GM21447 (cell line): ENCODE data around the gene CELSR1.
"Not testable (repeated sequence)": the region's sequence is repeated elsewhere in the genome, so short reads cannot be mapped to it uniquely, and the experiment has no call there.

Source experiments
- ATAC-seq: cut with Tn5 transposase; IDR thresholded peaks from one replicate; pipeline ENCODE4 v1.9.1; 2021; ENCODE audit not compliant: unreplicated experiment

CELSR1 gene

DNA sequence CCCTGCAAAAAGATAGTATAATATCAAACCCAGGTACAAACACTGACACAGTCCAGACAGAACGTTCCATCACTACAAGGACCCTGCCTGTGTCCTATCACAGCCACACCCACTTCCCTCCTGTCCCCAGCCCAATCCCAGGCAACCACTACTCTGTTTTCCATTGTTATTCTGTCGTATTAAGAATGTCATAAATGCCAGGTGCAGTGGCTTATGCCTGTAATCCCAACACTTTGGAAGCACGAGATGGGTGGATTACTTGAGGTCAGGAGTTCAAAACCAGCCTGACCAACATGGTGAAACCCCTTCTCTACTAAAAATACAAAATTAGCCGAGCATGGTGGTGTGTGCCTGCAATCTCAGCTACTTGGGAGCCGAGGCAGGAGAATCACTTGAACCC is 112.9 kb downstream of the CELSR1 start:
- no peak for ATAC-seq

DNA sequence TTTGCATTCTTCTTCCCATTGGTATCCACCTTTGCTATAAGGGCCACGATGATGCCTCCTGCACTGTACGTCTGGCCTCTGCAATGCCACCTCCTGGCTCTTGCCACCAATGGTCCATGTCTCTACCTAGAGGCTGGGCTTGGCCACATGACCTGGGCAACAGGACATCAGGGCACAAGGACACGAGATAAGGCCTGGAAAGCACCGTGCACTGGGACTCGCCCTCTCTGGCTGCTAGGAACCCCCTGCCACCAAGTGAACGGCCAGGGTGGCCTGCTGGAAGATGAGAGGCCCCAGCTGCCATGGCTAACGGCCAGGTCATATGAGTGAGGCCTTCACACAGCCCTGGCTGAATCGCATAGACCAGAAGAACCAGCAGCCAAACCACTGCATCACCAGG is 114.5 kb downstream of the CELSR1 start:
- ATAC-seq = no peak

DNA sequence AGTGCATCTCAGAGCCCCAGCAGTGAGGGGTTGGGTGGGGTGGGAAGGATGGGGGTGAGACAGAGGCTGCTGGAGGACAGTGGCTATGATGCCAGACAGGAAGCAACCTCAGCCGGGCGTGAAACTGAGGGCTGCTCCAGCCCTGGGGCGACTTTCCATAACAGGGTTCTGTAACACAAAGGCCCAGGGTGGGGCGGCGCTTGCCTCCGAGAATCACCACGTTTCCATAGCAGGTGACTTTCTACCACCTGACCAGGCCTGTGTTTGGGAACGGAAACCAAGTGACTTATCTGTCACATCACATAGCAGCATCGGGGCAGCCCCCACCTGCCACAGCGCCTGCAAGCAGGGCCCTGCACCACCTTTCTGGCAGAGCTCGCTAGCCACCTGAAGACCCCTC is 116.2 kb downstream of the CELSR1 start:
- no peak for ATAC-seq

DNA sequence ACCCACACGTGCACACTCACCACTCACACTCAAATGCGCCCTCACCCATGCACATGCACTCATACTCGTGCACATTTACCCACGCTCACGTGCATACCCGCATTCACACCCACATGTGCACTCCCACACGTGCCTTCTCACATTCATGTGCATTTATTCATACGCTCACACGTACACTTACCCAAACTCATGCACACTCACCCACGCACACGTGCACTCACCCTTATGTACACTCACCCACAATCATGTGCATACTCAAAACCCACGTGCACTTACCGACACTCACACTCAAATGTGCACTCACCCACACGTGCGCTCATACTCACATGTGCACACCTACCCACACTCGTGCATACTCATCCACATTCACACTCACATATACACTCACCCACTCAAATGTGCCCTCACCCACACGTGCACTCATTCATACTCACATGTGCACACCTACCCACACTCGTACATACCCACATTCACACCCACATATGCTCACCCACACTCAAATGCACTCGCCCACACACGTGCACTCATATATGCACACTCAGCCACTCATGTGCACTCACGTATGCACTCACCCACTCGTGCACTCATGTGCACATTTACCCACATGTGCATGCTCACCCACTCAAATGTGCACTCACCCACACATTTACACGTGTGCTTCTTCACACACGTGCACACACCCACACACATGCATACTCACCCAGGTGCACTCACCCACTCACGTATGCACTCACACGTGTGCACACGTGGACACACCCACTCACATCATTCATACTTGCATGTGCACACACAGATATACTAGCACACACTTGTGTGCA is 117.5 kb downstream of the CELSR1 start:
- ATAC-seq = no peak

DNA sequence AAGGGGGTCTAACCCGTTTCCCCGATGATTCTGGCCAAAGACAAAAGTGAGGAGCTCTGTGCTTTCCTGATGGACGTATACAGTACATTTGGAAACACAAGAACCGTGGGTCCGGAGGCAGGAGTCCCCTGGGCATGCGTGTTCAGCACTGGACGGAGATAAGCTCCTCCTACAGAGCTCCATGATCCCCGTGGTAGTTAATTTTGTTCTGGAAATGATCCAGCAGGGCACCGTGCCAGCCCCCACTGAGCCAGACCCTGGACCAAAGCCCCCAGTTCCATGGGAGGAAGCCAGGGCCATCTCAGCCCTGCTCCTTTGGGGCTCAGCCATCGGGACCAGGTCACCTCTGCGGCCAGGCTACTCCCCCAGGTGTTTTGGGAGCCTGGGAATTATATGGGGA is 118.6 kb downstream of the CELSR1 start:
- no peak for ATAC-seq

DNA sequence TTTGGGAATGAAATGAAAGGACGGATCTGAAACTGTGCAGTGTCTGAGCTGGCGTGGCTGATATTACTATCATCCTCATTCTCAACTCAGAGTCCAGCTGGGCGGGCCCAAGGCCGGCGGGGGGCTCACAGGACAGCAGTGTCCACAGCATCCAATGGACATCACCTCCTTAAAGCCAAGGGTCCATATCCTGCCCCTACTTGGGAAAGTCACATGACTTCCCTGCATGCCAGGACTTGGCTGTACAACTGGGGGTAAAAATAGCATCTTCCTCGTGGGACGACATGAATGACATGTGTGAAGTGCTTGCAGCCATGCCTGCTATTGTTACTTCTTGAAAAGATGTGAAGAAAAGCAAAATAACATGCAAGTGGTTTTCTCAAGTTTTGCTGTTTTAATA is 119.7 kb downstream of the CELSR1 start:
- no peak for ATAC-seq

DNA sequence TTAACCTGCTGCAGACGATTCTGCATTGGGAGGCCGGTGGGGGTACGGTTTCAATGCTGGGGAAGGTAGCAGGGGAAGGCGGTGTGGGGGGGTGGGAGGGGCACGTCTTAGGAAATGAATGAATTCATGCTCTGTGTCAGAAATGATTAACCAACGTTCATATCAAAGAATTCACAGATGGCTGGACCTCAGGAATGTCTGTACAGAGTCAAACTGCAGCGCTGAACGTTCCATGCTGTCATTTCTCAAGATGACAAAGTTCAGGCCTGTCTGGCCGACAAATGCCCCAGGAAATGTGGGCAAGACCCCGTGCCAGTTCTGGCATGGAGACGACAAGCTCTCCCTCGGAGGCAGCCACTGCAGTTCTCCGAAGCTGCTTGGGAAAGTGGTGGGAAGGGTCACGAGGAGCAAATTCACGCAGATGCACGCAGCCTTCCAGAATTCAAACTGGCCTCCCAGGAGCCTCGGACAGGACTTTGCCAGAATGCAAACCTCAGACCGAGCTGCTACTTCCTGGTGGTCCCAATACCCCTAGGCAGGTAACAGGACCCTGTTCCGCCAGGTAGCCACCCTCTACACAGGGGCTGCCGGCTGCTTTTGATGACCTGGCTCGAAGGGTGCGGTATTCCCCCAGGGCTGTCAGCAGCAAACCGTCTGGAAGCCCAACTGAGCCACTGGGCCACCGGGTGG is 120.4 kb downstream of the CELSR1 start:
- ATAC-seq = no peak

DNA sequence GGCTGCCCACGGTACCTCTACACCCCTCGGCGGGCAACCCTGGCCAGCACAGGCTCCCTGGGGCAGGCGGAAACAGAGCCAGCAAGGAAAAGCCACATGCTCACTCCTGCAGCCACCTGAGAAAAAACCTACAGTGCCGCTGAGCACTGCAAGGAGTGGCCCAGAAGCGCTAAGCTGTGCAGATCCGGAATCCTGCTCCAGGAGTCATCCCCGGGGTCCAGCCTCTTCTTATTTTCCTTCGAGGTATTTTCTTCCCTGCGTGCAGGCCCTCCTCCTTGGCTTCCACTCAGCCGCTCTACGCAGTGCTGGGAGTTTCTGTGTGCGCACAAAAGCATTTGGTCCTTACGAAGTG is 120.9 kb downstream of the CELSR1 start:
- no peak for ATAC-seq

DNA sequence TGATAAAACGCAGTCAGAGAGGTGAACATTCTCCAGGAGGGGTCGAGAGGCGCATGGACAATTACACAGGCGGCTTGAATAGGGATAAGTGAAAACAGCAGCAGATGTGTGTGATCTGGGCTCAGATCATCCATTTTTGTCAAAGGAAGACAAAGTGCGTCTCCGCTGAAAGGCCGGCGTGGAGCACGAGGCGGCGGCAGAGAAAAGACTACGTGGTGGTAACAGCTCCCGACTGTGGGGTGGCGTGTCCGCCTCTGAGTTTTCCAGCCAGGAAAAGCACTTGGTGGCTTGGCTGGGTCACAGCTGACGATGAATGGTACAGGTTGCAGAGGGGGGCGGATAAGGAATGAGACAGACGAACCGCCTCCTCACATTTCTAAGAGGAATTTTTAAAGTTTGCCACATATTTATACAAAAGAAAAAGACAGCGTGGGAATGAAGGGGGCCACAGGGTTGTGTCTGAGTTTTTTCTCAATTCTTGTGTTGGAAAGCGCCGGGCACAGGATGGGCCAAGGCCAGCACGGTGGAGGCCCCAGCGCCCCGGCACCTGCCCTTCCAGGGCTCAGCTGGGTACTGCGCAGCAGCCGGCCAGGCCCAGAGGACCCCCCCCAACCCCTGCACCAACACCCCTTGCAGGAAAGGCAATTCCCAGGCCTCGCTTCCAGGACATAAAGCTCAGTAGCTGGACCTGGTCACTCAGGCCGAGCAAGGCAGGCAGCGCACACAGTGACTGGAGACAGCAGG is 121.5 kb downstream of the CELSR1 start:
- ATAC-seq = no peak

DNA sequence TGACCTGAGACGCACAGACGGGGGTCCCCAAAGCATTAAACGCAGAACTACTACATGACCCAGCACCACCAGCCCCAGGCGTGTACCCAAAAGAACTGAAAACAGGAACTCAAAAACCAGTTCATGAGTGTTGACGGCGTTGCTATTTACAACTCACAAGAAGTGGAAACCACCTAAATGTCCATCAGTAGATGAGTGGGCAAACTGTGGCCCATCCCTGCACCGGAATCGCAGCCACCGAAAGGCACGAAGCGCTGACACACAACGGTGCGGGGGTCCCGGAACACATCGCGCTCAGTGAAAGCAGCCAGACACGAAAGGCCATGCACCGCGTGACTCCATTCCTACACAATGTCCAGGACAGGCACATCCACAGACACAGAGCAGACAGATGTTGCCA is 122.7 kb downstream of the CELSR1 start:
- ATAC-seq = no peak

DNA sequence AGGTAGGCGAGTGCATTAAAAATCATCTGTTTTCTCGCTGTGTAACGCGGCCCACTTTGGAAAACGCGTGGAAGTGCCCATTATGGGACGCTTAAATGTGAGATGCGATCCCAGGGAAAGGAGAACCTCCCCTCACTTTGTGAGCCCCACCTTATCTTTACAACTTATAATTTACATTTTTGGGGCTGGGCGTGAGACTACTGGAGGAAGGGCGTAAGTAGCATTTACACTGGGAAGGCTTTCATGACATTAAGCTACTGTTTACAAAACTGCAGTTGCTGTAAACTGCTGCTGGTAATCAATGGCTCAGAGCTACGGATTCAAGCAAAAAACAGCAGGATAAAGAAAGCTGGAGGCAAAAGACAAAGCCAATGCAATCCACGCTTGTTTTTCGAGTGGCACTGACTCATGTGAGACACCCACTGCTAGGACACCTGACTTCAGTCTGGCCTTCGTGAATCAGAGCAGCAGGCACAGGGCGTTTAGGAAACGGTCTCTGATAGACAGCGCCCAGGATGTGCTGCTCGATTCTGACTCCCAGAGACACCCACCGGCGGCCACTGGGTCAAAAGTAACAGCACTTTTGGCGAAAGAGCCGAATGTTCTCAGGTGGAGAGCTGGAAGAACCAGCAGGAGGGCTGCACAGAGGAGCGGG is 123.6 kb downstream of the CELSR1 start:
- no peak for ATAC-seq

DNA sequence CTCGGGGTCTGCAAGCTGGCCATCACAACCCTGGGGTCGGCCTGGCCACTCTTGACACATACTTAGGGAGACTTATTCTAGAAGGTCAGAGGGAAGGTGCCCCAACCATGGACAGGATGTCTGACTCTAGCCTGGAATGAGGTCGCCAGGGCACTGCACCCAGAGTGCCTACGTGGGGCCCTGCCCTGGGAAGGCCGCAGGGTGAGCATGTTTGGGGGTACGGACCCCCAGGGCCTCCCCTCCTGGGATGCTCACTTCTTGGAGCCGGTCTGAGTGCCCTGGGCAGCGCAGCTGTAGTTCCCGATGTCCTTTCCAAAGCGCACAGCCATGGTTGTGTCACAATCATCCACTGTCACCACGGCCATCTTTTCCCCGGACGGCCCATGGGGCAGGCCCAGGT is 126.1 kb downstream of the CELSR1 start:
- ATAC-seq = no peak

DNA sequence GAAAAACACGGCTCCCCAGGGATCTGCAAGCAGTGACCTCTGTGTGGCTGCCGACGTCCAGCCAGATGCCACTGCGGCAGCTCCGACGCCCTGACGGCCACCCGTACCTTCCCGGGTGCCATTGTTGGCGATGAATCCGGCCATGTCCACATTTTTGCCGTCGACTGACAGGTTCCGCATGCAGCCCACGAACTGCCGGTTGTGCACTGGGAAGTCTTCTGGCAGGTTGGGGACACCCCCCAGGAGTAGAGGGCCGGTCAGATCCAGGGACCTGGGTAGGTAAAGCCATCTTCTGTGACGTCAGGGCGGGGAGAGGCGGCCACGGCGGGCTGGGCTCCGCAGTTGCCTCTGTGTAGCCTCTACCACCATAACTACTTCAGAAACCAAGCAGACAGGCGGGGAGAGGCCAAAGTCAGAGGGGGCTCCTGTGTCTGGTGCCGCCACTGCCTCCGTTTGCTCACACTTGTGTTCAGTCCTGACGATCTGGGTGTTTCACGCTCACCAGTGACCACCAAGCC is 127.1 kb downstream of the CELSR1 start:
- no peak for ATAC-seq

DNA sequence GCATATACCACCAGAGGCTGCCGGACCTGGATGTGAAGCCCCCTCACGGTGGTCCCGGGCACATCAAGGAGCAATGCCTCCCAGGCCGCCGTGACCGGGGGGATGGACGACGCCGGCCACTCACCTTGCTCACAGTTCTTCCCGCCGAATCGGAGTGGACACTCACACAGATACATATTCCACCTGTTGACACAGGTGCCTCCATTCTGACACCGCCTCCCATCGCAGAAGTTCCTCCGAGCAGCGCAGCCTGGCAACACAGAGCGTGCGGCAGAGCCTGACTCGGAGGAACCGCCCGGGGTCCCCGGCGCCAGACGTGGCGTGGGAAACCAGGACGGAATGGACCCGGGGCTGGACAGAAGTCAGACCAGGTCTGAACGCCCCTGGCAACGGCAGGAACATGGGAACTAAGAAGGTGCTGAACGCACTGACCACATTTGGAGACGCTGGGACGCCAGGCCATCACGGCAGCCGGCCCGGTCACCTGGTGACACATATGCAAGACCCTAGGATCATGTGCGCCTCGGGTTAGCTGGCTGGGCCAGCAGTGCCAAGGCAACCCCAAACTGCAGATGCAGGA is 127.7 kb downstream of the CELSR1 start:
- no peak for ATAC-seq

DNA sequence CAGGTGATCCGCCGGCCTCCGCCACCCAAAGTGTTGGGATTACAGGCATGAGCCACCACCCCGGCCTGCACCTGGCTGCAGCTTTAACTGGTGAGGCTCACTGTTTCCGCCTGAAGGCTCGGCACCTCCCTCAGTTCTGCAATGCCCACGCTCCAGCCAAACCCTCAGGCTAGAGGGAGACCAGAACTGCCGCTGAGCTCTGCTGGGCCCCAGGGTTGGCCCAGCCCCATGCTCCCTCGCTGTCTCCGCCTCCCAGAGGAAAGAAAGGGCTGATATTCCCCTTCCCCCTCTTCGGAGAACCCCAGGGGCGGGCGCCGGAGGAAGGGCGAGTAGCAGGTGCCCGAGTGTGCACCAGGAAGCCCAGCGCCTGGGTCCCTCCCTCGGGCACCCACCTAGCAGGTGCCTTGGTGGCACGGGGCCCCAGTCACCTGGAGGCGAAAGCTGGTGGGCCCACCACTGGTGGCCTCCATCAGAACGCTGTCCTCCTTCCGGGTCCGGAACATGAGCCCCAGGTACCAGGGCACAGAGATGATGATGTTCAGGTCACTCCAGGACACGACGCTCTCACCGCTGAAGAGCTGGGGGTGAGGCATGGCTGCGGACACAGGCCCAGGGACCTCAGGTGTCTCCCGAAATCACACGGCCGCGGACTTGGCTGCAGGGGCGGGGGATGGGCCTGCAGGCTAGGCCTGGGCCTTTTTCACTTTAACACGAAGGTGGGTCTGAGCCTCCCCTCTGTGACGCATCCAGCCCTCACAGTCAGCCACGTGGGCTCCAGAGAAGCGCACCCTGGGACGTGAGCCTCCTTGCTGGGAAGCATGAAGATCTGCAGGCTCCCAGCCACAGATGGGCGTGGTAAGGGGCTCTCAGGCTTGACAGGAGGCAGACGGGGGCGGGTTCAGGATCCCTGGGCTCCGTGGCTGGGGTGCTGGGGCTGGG is 128.6 kb downstream of the CELSR1 start:
- no peak for ATAC-seq

DNA sequence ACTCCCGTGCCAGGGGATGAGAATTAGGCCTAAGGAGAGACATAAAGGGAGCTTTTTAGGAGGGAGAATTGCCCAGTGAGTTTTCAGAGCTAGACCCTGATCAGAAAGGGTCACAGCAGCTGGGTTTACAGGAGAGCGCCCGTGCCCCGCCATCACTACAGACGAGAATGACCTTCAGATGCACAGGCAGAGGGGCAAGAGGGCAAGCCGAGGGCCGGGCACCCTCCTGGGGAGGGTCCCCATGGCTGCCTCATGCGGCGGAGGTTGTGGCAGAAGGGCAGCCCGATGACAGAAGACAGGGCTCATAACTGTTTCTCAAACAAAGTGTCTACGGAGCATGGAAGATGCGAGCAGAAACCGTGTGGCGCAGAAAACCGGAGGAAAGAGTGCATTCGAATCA is 129.7 kb downstream of the CELSR1 start:
- no peak for ATAC-seq

DNA sequence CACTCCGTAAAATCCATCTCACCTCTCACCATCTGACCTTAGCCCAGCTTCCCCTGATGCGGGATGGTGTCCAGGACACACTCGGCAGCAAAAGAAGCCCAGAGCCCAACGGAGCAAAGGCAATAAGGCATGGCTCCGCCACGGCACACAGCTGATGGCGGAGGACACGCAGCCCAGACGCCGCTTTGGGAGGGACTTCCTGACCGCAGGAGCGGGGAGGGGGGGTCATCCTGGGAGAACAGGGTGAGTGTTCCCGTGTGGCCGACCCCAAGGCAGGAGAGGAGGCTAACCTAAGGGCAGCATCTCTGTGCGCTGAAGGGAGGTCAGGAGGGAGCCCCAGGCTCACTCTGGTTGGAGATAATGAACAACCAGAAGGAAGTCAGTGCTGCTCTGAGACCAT is 130.6 kb downstream of the CELSR1 start:
- ATAC-seq = no peak

DNA sequence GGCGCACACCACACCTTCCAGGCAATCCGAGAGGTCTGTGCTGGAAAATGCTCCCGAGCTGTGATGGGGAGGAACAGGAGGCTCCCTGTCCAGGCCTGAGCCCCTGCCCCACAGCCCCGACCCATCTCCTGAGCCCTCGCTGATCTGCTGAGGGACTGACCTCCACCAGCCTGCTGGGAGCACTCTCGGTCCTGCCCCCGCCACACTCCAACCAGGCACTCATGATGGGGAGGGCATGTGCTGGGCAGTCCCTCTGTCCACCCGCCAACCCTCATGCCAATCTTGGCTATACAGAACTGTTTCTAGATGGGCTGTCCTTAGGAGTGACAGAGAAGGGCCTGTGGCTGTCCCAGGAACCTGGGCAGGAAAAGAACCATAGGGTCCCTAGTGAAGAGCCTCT is 131.1 kb downstream of the CELSR1 start:
- ATAC-seq = no peak

DNA sequence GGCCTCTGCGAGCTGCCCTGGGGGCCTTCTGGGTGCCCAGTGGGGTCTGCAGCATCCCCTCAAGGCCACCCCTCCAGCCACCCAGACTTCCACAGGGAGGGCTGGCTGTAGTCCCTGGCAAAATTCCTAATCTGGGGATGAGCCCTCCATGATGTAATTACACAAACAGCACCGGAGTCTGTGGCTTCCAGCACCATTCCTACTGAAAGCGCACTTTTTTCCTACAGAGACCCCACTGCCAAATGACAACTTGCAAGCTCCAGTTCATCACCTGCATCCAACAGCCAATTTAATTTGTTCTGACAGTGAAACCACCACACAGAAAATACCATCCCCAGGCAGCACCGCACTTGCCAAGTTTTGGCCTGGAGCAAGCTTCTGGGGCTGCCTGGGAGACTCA is 131.5 kb downstream of the CELSR1 start:
- no peak for ATAC-seq

DNA sequence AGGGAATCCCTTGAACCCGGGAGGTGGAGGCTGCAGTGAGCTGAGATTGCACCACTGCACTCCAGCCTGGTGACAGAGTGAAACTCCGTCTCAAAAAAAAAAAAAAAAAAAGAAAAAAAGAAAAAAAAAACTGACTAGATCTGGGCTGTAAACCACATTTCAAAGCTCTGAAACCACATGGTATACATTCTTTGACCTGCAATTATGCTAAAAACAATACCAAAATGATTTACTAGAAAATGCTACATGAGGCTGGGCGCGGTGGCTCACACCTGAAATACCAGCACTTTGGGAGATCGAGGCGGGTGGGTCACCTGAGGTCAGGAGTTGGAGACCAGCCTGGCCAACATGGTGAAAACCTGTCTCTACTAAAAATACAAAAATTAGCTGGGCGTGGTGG is 133.5 kb downstream of the CELSR1 start:
- ATAC-seq = not testable (repeated sequence)
